AG10803 (cell line): ENCODE results near the gene CD4.

Experiments
- DNase-seq: peaks from one replicate; pipeline ENCODE4 v3.0.0; 2010; ENCODE audit warnings: low read depth
- H3K4me3 ChIP-seq: 2 replicates; pipeline ENCODE4 v1.5.1; 2011; ENCODE audit warnings: mild to moderate bottlenecking, low read length, control low read depth
- CTCF ChIP-seq: conservative IDR thresholded peaks from 2 replicates; pipeline ENCODE4 v1.5.1; 2011; ENCODE audit warnings: mild to moderate bottlenecking, low read length, control low read depth, inconsistent platforms

Gene CD4

GRCh38 chr12:6827437-6827911, 38.1 kb downstream of the CD4 start:
- H3K4me3 ChIP-seq: peak overlapping the region; percentile 21; the same call in 1 of the 2 replicates
- TF ChIP-seq CTCF: no peak

GRCh38 chr12:6827982-6828780, 38.9 kb downstream of the CD4 start, which contains the start of gene P3H3:
Gene P3H3 (plus strand): TSS chr12:6828407. CDS start chr12:6828441, 34 bp downstream.
- peak; percentile 24 for DNase-seq
- no peak for TF ChIP-seq CTCF
- H3K4me3 ChIP-seq: peak within 1 kb of the TSS; percentile 86

More at GRCh38 chr12:6827437-6827911, 38.1 kb downstream of the CD4 start:
- peak; percentile 71 for DNase-seq

GRCh38 chr12:6828781-6829535, 39.6 kb downstream of the CD4 start:
- DNase-seq: peak; percentile 56
- peak overlapping the region; percentile 86 for H3K4me3 ChIP-seq
- no peak for TF ChIP-seq CTCF

- peak overlapping the region; percentile 86 for H3K4me3 ChIP-seq
- TF ChIP-seq CTCF: peak; percentile 50
- no peak for DNase-seq
Observed at GRCh38 chr12:6829536-6830220, 40.4 kb downstream of the CD4 start.

GRCh38 chr12:6830286-6830890, 41.1 kb downstream of the CD4 start:
- TF ChIP-seq CTCF: no peak
- DNase-seq: no peak
- H3K4me3 ChIP-seq: peak overlapping the region; percentile 86

GRCh38 chr12:6830999-6831398, 41.7 kb downstream of the CD4 start:
- H3K4me3 ChIP-seq: no peak overlapping the region
- no peak for DNase-seq
- TF ChIP-seq CTCF: no peak
